Skeletal muscle tissue (tissue), 4 donors: ENCODE measurements around the gene KIFBP. TPM values are rescaled to one million over a fixed set of nuclear protein-coding genes. Genes with fewer than 3 reads are reported as not detected.
A peak's percentile ranks its signal among the peaks of the same experiment; 100 is the strongest.

ENCODE experiments used
- H3K27ac ChIP-seq: one replicate; pipeline ENCODE4 v1.7.0; 2013; ENCODE audit warnings: mild to moderate bottlenecking, low read depth, low read length, inconsistent platforms
- H3K27me3 ChIP-seq, 3 donors: one replicate each; pipeline ENCODE4 v1.7.0; 2013; ENCODE audit warnings: low read length in 3 of 3; ENCODE audit not compliant: control insufficient read depth in 3 of 3, insufficient read depth in 3 of 3
- H3K36me3 ChIP-seq, 3 donors: one replicate each; pipeline ENCODE4 v1.7.0; 2013; ENCODE audit warnings: low read length in 3 of 3; ENCODE audit not compliant: control insufficient read depth in 3 of 3, insufficient read depth in 3 of 3
- H3K4me1 ChIP-seq, 3 donors: one replicate each; pipeline ENCODE4 v1.7.0; 2013; ENCODE audit warnings: low read length in 3 of 3, mild to moderate bottlenecking in 3 of 3; ENCODE audit not compliant: control insufficient read depth in 3 of 3, insufficient read depth in 3 of 3
- H3K4me3 ChIP-seq, 3 donors: one replicate each; pipeline ENCODE4 v1.7.0; 2013; ENCODE audit warnings: low read length in 3 of 3
- H3K9ac ChIP-seq, 3 donors: one replicate each; pipeline ENCODE4 v1.7.0; 2013; ENCODE audit warnings: low read length in 3 of 3, mild to moderate bottlenecking in 3 of 3, moderate library complexity in 2 of 3, low read depth in 1 of 3
- H3K9me3 ChIP-seq, 3 donors: one replicate each; pipeline ENCODE4 v1.7.0; 2013; ENCODE audit warnings: low read length in 3 of 3; ENCODE audit not compliant: control insufficient read depth in 3 of 3
- total RNA-seq: library from RNA; depleted of rRNA; stranded (reverse); fragments of >200 nt; gene quantifications from one replicate; pipeline ENCODE4 v1.2.3, GENCODE V29; 2014
- donor health status: Osteomylitis.

The KIFBP gene
- total RNA-seq, 1 donor from 2014 or later: 18.8 TPM

- no peaks in the 10 kb centered on the region for H3K9me3 ChIP-seq
- peaks cover 19 to 29% (median 22%) of the 10 kb centered on the region in 3 donors for H3K4me1 ChIP-seq
- peak overlapping the region; percentile 63 for H3K27ac ChIP-seq
- H3K9ac ChIP-seq: peak overlapping the region in 1 of 3 donors; percentile 8
- H3K36me3 ChIP-seq: no peaks in the 10 kb centered on the region
- peak overlapping the region in 1 of 3 donors; percentile 1 for H3K4me3 ChIP-seq
- no peaks in the 10 kb centered on the region for H3K27me3 ChIP-seq
Observed at GRCh38 chr10:69057261-69057950, 68.8 kb downstream of the KIFBP start.

GRCh38 chr10:69057951-69058297 is 69.3 kb downstream of the KIFBP start:
- H3K36me3 ChIP-seq: no peaks in the 10 kb centered on the region
- no peak overlapping the region for H3K4me3 ChIP-seq
- H3K9me3 ChIP-seq: no peaks in the 10 kb centered on the region
- H3K27ac ChIP-seq: peak overlapping the region; percentile 63
- H3K4me1 ChIP-seq: peaks cover 19 to 29% (median 20%) of the 10 kb centered on the region in 3 donors
- H3K9ac ChIP-seq: no peak overlapping the region
- no peaks in the 10 kb centered on the region for H3K27me3 ChIP-seq

GRCh38 chr10:69060127-69060798 is 71.7 kb downstream of the KIFBP start:
- Histone ChIP-seq H3K4me3 (no peak overlapping the region), H3K9ac (no peak overlapping the region), H3K4me1 (peaks cover 22 to 30% (median 22%) of the 10 kb centered on the region in 3 donors), H3K27me3 (peaks cover 0 to 3% (median 0%) of the 10 kb centered on the region in 3 donors), H3K27ac (no peak overlapping the region), H3K36me3 (no peaks in the 10 kb centered on the region), H3K9me3 (no peaks in the 10 kb centered on the region)

GRCh38 chr10:69061305-69062161 is 72.9 kb downstream of the KIFBP start:
- H3K36me3 ChIP-seq: no peaks in the 10 kb centered on the region
- peak overlapping the region; percentile 62 to 64 (median 63) for H3K9ac ChIP-seq
- no peaks in the 10 kb centered on the region for H3K9me3 ChIP-seq
- H3K4me3 ChIP-seq: peak overlapping the region; percentile 6 to 44 (median 35)
- peaks cover 18 to 30% (median 26%) of the 10 kb centered on the region in 3 donors for H3K4me1 ChIP-seq
- peaks cover 0 to 3% (median 0%) of the 10 kb centered on the region in 3 donors for H3K27me3 ChIP-seq
- peak overlapping the region; percentile 82 for H3K27ac ChIP-seq

GRCh38 chr10:69062901-69063300 is 74.3 kb downstream of the KIFBP start:
- H3K27ac ChIP-seq: no peak overlapping the region
- H3K9ac ChIP-seq: no peak overlapping the region
- peaks cover 0 to 3% (median 0%) of the 10 kb centered on the region in 3 donors for H3K27me3 ChIP-seq
- H3K9me3 ChIP-seq: no peaks in the 10 kb centered on the region
- no peak overlapping the region for H3K4me3 ChIP-seq
- peaks cover 12 to 17% (median 16%) of the 10 kb centered on the region in 3 donors for H3K4me1 ChIP-seq
- H3K36me3 ChIP-seq: no peaks in the 10 kb centered on the region

GRCh38 chr10:69064762-69065328 is 76.2 kb downstream of the KIFBP start:
- Histone ChIP-seq H3K4me1 (peaks cover 16 to 21% (median 18%) of the 10 kb centered on the region in 3 donors), H3K9me3 (no peaks in the 10 kb centered on the region), H3K27me3 (peaks cover 0 to 3% (median 0%) of the 10 kb centered on the region in 3 donors), H3K27ac (peak overlapping the region; percentile 57), H3K4me3 (no peak overlapping the region), H3K36me3 (no peaks in the 10 kb centered on the region), H3K9ac (no peak overlapping the region)

GRCh38 chr10:69065406-69066361 is 77.1 kb downstream of the KIFBP start:
- Histone ChIP-seq H3K36me3 (no peaks in the 10 kb centered on the region), H3K9me3 (no peaks in the 10 kb centered on the region), H3K4me1 (peaks cover 15 to 21% (median 16%) of the 10 kb centered on the region in 3 donors), H3K27me3 (peaks cover 0 to 3% (median 0%) of the 10 kb centered on the region in 3 donors), H3K27ac (peak overlapping the region; percentile 57), H3K9ac (no peak overlapping the region), H3K4me3 (no peak overlapping the region)
